Bone marrow (tissue), 2 donors: ENCODE measurements around the gene NPRL2.

Experiments
- DNase-seq, 2 donors: peaks; one replicate each; lab custom pipeline; 2025; lab: John Stamatoyannopoulos, UW

Gene NPRL2

DNA sequence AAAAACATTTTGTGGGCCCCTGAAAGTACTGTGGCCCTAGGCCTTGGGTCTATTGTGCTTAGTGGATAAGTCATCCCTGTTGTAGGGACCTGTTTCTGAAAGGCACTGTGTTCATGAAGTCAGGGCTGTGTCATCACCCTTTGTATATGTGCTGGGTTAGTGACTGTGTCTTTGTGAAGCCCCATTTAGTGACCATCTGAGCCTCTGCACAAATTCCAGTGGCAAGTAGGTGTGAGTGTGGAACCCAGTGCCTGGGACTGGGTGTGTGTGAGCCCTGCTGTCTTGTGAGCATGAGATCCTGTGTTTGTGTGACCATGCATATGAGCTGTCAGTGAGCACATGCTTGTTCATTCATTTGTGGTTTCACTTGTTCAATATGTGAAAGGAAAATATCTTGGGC, 46.0 kb downstream of the NPRL2 start:
- no peak for DNase-seq

- no peak for DNase-seq
Measured at GRCh38 chr3:50303013-50303815, 47.4 kb downstream of the NPRL2 start, which contains the start of gene HYAL1. Gene HYAL1, minus strand, starts transcription at chr3:50303574. Its CDS starts 618 bp downstream, at chr3:50302956.

- no peak for DNase-seq
Measured at GRCh38 chr3:50302095-50303012, 48.2 kb downstream of the NPRL2 start.

DNA sequence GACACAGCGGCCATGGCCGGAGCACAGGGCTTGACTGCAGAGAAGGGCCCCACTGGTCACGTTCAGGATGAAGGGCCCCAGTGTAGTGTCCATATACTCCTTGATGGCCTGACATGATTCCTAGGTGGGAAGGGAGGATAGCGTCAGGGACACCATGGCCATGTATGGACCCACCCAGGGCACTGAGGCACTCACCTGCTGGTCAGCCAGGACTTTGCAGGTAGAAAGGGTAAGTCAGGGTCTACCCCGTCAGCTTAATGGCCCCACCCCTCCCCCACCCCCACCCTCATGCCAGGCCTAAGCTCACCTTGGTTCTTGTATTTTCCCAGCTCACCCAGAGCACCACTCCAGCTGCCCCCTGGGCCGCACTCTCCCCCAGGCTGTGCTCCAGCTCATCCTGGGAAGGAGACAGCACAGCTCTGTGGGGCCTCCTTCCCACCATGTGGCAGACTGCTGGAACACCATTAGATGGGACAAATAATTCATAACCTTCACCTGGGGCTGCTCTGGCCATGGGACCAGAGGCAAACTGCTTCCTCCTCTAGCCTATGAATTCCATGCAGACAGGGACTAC, 49.8 kb downstream of the NPRL2 start:
- no peak for DNase-seq

DNA sequence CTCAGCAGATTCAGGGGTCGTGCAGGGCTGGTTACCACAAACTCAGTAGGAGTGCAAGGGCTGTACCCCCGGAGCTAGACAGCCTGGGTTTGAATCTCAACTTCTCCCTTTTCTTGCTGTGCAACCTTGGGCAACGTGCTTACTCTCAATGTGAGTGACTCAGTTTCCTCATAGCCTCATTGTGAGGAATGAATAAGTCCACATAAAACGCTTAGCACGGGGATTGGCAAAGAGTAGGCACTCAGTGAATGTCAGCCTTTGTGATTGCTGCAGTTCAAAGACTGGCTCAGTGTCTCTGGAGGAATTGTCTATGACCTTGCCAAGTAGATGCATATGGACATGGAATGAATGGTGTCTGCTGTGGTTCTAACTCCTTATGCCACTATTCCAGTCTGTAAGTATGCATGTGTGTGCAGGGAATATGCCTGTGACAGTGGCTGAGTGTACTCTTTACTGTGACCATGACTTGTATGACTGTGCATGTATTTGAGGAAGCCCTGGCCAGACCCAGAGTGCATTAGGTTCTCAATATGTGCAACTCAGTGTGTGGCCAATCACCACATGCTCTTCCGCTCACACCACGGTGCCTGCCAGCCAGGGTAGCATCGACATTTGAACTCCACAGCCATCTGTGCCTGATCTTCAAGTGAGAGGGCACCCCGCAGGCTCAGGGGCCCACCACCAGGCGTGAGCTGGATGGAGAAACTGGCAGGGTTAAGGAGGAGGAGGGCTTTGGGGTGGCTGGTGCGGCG, 50.5 kb downstream of the NPRL2 start:
- DNase-seq: peak; percentile 32 to 76

DNA sequence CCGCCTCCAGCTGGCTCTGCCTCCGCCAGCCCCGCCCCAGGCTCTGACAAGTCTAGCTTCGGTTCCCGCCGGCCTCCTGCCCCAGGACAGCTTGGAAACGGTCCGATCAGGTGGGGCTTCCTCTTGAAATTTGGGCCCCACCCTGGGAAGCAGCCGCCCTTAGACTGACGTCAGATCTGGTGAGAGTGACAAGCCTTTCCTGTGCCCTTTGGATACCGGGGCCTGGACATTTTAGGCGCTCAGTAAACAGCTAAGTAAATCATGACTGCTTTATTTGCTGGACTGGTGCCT, 51.0 kb downstream of the NPRL2 start:
- DNase-seq: no peak

DNA sequence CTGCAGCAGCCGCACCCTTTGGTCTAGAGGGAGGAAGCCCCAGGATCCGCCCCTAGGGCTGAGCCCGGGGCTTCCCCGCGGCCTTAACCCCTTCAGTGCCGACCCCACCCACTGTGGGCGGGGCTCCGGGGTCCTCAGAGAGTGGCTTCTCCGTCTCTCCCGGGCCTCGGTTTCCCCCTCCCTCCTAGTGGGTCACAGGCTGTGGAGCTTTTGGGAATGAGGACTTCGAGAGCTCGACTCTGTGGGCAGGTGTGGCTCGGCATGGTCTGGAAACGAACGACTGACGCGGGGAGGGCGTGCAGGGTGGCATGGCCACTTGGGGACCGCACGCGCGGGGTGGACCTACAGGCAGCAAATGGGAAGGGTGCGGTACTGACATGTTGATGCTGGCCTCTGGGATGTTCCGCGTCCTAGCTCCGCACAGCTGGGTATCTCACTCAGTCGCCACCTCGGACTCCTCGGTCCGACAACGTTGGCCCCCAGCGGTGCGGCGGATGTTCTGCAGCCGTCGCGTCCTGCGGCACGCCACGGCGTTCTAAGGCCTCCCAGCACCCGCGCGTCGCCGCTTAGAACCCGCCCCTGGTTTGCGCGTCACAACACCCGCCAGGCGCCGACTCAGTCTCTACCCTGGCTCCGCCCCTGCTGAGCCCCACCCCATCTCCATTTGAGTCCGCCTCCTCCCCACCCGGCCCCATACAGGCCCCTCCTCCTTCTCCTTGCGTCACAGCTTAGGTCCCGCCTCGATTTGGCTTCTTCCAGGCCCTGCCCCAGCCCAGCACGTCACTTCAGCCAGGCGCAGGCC, 51.5 kb downstream of the NPRL2 start, which contains the start of the genes HYAL3 and NAA80:
Gene HYAL3 (minus strand): TSS at position 570 of the 802 bp plus-strand sequence. CDS start 3,803 bp downstream, outside the sequence.
Gene NAA80 (minus strand): TSS at position 570 of the 802 bp plus-strand sequence. CDS start 1,942 bp downstream, outside the sequence.
- peak; percentile 95 to 99 for DNase-seq

DNA sequence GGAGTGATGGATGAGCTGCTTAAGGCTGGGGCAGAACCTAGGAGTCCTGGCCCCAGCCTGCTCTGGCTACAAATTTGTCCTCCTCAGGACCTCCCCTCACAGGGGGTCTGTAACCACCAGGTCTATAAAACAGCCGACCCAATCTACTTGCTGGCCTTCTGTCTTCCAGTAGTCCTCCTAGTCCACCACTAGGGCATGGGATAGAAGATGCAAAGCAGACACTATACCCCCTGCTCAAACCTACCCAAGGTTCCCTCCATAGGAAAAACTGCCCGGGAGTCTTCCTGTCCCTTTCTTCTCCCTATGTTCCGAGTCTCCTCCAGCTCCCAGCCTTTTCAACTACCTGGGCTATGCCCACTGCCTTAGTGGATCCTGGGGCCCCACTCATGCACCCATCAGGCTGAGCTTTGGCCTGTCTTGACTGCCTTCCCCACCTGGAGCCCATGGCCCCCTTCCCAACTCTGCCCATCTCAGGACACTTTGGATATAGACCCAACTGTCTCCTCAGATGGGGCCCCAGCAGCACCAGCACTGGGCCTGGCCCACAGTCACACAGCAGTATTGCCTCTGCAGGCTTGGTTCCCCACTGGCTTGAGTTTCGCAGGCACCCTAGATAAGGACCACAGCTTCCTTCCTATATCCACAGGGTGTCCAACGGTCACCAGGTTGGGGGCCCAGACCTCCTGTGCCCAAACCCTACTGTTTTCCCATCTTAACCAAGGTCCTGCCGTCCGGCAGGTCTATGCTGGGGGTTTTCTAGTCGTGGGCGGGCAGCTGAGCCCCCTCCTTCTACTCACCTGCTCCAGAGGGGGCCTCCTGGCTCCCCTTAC, 52.5 kb downstream of the NPRL2 start:
- no peak for DNase-seq

DNA sequence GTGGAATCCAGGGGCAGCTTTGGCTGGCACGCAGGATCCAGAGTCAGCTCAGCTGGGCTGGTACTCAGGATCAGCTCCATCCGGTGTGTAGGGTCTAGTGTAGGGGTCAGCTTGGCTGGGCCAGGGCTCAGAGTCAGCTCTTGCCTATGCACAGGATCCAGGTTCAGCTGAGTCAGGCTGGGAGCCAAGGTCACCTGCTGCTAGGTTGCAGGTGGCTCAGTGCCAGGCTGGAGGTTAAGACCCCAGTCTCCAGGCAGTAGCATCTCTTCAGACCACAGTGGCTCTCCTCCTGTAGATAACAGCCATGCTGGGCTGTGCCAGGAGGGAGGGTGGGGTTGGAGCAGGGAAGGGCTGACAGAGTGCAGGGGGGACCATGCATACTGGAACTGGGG, 53.2 kb downstream of the NPRL2 start:
- DNase-seq: no peak
